Mesendoderm (in vitro differentiated cells): ENCODE results near the gene KIF1A.

Source experiments
- DNase-seq: peaks from one replicate; pipeline ENCODE4 v3.0.0; 2013
- H2AK5ac ChIP-seq: 2 replicates; pipeline ENCODE4 v1.6.1; 2013; ENCODE audit warnings: low read length, inconsistent platforms
- H2BK120ac ChIP-seq: 2 replicates; pipeline ENCODE4 v1.6.1; 2013; ENCODE audit warnings: low read depth, mild to moderate bottlenecking, low read length, moderate library complexity, mixed read lengths
- H2BK15ac ChIP-seq: replicated peaks from 2 replicates; pipeline ENCODE4 v1.6.1; 2013; ENCODE audit warnings: low read depth, mild to moderate bottlenecking, moderate library complexity
- H2BK5ac ChIP-seq: 2 replicates; pipeline ENCODE4 v1.6.1; 2013; ENCODE audit warnings: low read length, inconsistent platforms
- H3K18ac ChIP-seq: 2 replicates; pipeline ENCODE4 v1.6.1; 2013; ENCODE audit warnings: mild to moderate bottlenecking, low read length, mixed read lengths
- H3K23ac ChIP-seq: one replicate; pipeline ENCODE4 v1.6.1; 2013; ENCODE audit warnings: low read length
- H3K27ac ChIP-seq: 2 replicates; pipeline ENCODE4 v1.5.1; 2013; ENCODE audit warnings: low read depth, mild to moderate bottlenecking, inconsistent platforms, low read length, moderate library complexity
- H3K27me3 ChIP-seq: 2 replicates; pipeline ENCODE4 v1.6.1; 2013; ENCODE audit warnings: low read length, control low read depth, mild to moderate bottlenecking, inconsistent platforms; ENCODE audit not compliant: insufficient read depth, poor library complexity
- H3K36me3 ChIP-seq: 2 replicates; pipeline ENCODE4 v1.6.1; 2013; ENCODE audit warnings: low read length, inconsistent platforms; ENCODE audit not compliant: control insufficient read depth, insufficient read depth
- H3K4ac ChIP-seq: one replicate; pipeline ENCODE4 v1.6.1; 2013; ENCODE audit warnings: low read depth, mild to moderate bottlenecking, low read length, moderate library complexity
- H3K4me1 ChIP-seq: 2 replicates; pipeline ENCODE4 v1.6.1; 2013; ENCODE audit warnings: low read depth, low read length, inconsistent platforms; ENCODE audit not compliant: control insufficient read depth
- H3K4me2 ChIP-seq: 2 replicates; pipeline ENCODE4 v1.6.1; 2013; ENCODE audit warnings: low read length
- H3K4me3 ChIP-seq: 2 replicates; pipeline ENCODE4 v1.5.1; 2013; ENCODE audit warnings: mild to moderate bottlenecking, low read length
- H3K56ac ChIP-seq: one replicate; pipeline ENCODE4 v1.6.1; 2013; ENCODE audit warnings: low read length
- H3K79me1 ChIP-seq: 2 replicates; pipeline ENCODE4 v1.6.1; 2013; ENCODE audit warnings: low read length, inconsistent platforms
- H3K79me2 ChIP-seq: 2 replicates; pipeline ENCODE4 v1.6.1; 2013; ENCODE audit warnings: mild to moderate bottlenecking, low read length; ENCODE audit not compliant: control insufficient read depth, insufficient read depth
- H3K9ac ChIP-seq: 2 replicates; pipeline ENCODE4 v1.6.1; 2013; ENCODE audit warnings: low read length, inconsistent platforms
- H4K5ac ChIP-seq: one replicate; pipeline ENCODE4 v1.6.1; 2013; ENCODE audit warnings: low read length
- H4K8ac ChIP-seq: one replicate; pipeline ENCODE4 v1.6.1; 2013; ENCODE audit warnings: low read depth, mild to moderate bottlenecking, control low read depth, low read length, moderate library complexity
- WGBS: extraction: QIAGEN DNeasy Blood & Tissue Kit; methylation state at CpG from one replicate; pipeline ENCODE4 v1.1.7; 2013; ENCODE audit warnings: low lambda C conversion rate, missing lambda C conversion rate; ENCODE audit not compliant: insufficient coverage; ENCODE audit errors: extremely low coverage; 5-methylcytosine and 5-hydroxymethylcytosine counted together

The KIF1A gene

DNA sequence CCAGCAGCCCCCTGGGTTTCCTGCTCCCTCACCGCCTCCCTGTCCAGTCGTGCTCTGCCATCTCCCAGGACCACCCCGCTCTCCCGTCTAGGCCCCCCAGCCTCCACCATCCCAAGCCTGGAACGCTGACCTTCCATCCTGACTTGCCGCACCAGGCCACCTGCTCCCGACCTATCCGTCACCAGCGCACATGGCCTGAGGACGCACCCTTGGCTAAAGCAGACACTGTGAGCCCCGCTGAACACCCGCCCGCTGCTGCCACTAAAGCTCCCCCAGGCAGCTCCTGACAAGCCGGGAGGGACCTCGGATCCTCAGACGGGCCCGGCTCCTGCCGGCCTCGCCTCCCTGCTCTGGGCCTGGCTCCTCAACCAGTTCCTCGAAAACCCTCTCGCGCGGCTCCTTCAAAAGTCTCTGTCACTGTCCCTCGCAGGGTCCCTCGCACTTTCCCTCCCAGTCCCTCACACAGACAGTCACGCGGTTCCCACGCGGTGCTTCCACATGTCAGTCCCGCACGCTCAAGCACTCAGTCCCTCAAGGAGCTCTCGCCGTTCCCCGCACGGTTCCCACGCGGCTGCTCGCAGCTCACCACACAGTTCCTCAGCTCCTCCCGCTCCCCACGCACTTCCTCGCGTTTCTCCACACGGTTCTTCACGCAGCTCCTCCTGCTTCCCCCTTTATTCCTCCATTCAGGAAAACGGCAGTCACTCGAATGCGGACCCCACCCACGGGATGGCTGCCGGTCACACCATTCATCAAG lies 42.4 kb downstream of the KIF1A start:
- Histone ChIP-seq H3K4me2 (no peak overlapping the region), H4K8ac (no peak overlapping the region), H2BK120ac (no peak overlapping the region), H3K56ac (no peak overlapping the region), H3K23ac (no peak overlapping the region), H3K4me3 (no peak overlapping the region), H3K27ac (no peak overlapping the region), H3K79me1 (no peaks in the 10 kb centered on the region), H2BK15ac (no peak overlapping the region), H2AK5ac (no peak overlapping the region), H3K27me3 (no peaks in the 10 kb centered on the region), H3K79me2 (no peaks in the 10 kb centered on the region), H4K5ac (no peak overlapping the region), H3K4ac (no peak overlapping the region), H3K18ac (no peak overlapping the region), H3K4me1 (no peaks in the 10 kb centered on the region), H3K36me3 (peaks cover 3% of the 10 kb centered on the region), H3K9ac (no peak overlapping the region), H2BK5ac (no peak overlapping the region)
- no CpG with 5 or more reads among the region's 49 CpGs for WGBS
- no peak for DNase-seq

DNA sequence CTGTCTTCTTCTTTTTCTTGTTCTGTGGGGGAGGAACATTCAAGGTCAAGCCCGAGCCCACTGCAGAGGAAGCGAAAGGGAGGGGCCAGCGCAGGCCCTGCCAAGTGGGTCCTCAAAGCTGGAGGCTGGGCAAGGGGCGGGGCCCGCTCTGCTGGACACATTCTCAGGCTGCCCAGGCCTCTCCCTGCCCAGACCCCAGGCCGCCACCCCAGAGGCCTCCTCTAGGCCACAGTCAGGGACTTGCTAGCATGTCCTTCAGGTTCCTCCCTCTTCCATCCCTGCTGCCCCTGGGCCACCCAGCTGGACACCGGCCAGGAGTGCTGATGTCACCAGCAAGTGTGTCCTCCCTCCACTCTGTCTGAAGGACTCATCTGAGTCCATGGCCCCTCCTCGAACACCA lies 44.1 kb downstream of the KIF1A start:
- no peaks in the 10 kb centered on the region for H3K79me1 ChIP-seq
- no peak overlapping the region for H4K5ac ChIP-seq
- H2BK120ac ChIP-seq: no peak overlapping the region
- H4K8ac ChIP-seq: no peak overlapping the region
- no peak overlapping the region for H3K56ac ChIP-seq
- no peaks in the 10 kb centered on the region for H3K79me2 ChIP-seq
- H3K4me1 ChIP-seq: no peaks in the 10 kb centered on the region
- no peak for DNase-seq
- no peak overlapping the region for H3K9ac ChIP-seq
- WGBS: no CpG with 5 or more reads among the region's 8 CpGs
- H2AK5ac ChIP-seq: no peak overlapping the region
- no peak overlapping the region for H2BK5ac ChIP-seq
- H3K23ac ChIP-seq: no peak overlapping the region
- H3K27ac ChIP-seq: no peak overlapping the region
- peaks cover 3% of the 10 kb centered on the region for H3K36me3 ChIP-seq
- no peak overlapping the region for H3K4me2 ChIP-seq
- H2BK15ac ChIP-seq: no peak overlapping the region
- no peak overlapping the region for H3K4ac ChIP-seq
- H3K18ac ChIP-seq: no peak overlapping the region
- H3K4me3 ChIP-seq: no peak overlapping the region
- no peaks in the 10 kb centered on the region for H3K27me3 ChIP-seq

- Histone ChIP-seq H3K9ac (no peak overlapping the region), H3K4ac (no peak overlapping the region), H2BK120ac (no peak overlapping the region), H3K79me2 (no peaks in the 10 kb centered on the region), H3K18ac (no peak overlapping the region), H3K23ac (no peak overlapping the region), H3K27ac (no peak overlapping the region), H4K5ac (no peak overlapping the region), H3K36me3 (peaks cover 3% of the 10 kb centered on the region), H3K27me3 (no peaks in the 10 kb centered on the region), H2BK5ac (no peak overlapping the region), H3K4me1 (no peaks in the 10 kb centered on the region), H2AK5ac (no peak overlapping the region), H3K4me2 (no peak overlapping the region), H2BK15ac (no peak overlapping the region), H3K56ac (no peak overlapping the region), H3K4me3 (no peak overlapping the region), H3K79me1 (no peaks in the 10 kb centered on the region), H4K8ac (no peak overlapping the region)
- no peak for DNase-seq
- WGBS: no CpG with 5 or more reads among the region's 9 CpGs
Measured at GRCh38 chr2:240774856-240775255, 45.2 kb downstream of the KIF1A start.

GRCh38 chr2:240769096-240769495 lies 50.9 kb downstream of the KIF1A start:
- Histone ChIP-seq H3K56ac (no peak overlapping the region), H3K9ac (no peak overlapping the region), H3K23ac (no peak overlapping the region), H4K8ac (no peak overlapping the region), H3K4ac (no peak overlapping the region), H3K18ac (no peak overlapping the region), H3K4me2 (no peak overlapping the region), H2AK5ac (no peak overlapping the region), H3K4me1 (no peaks in the 10 kb centered on the region), H3K36me3 (no peaks in the 10 kb centered on the region), H3K27ac (no peak overlapping the region), H3K27me3 (no peaks in the 10 kb centered on the region), H2BK5ac (no peak overlapping the region), H4K5ac (no peak overlapping the region), H2BK120ac (no peak overlapping the region), H2BK15ac (no peak overlapping the region), H3K79me1 (no peaks in the 10 kb centered on the region), H3K4me3 (no peak overlapping the region), H3K79me2 (no peaks in the 10 kb centered on the region)
- DNase-seq: no peak
- no CpG with 5 or more reads among the region's 7 CpGs for WGBS

GRCh38 chr2:240768216-240768615 lies 51.8 kb downstream of the KIF1A start:
- Histone ChIP-seq H3K56ac (no peak overlapping the region), H3K4me1 (no peaks in the 10 kb centered on the region), H2BK5ac (no peak overlapping the region), H3K23ac (no peak overlapping the region), H3K36me3 (no peaks in the 10 kb centered on the region), H2AK5ac (no peak overlapping the region), H3K4me3 (no peak overlapping the region), H3K9ac (no peak overlapping the region), H3K4ac (no peak overlapping the region), H3K18ac (no peak overlapping the region), H3K79me2 (no peaks in the 10 kb centered on the region), H3K27me3 (no peaks in the 10 kb centered on the region), H2BK15ac (no peak overlapping the region), H3K79me1 (no peaks in the 10 kb centered on the region), H3K4me2 (no peak overlapping the region), H2BK120ac (no peak overlapping the region), H4K5ac (no peak overlapping the region), H3K27ac (no peak overlapping the region), H4K8ac (no peak overlapping the region)
- no CpG with 5 or more reads among the region's 7 CpGs for WGBS
- no peak for DNase-seq

DNA sequence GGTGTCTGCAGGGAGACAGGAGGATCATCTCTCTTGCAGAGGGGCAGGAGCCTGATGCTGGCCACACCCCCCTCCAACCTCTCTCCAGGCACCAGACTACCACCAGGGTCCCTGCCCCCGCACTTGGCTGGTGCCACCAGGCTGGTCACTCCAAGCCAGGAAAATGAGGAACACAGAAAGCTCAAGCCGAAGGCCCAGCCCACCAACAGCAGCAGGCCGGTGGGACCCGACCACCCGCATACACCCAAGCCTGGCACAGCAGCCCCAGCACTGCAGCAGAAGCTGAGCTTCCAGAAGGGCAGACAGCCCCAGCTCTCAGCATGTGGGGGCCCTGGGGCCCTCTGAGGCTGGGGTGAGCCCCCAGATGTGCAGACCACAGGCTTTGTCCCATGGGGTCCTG lies 52.7 kb downstream of the KIF1A start:
- no peaks in the 10 kb centered on the region for H3K4me1 ChIP-seq
- H3K79me1 ChIP-seq: no peaks in the 10 kb centered on the region
- H3K56ac ChIP-seq: no peak overlapping the region
- H3K23ac ChIP-seq: no peak overlapping the region
- WGBS: no CpG with 5 or more reads among the region's 5 CpGs
- H3K36me3 ChIP-seq: peaks cover under 1% of the 10 kb centered on the region
- H2BK15ac ChIP-seq: no peak overlapping the region
- H3K18ac ChIP-seq: no peak overlapping the region
- no peak overlapping the region for H2AK5ac ChIP-seq
- no peak overlapping the region for H3K9ac ChIP-seq
- H3K4ac ChIP-seq: no peak overlapping the region
- H3K4me3 ChIP-seq: no peak overlapping the region
- no peak overlapping the region for H4K5ac ChIP-seq
- no peak for DNase-seq
- H3K27me3 ChIP-seq: no peaks in the 10 kb centered on the region
- H3K4me2 ChIP-seq: no peak overlapping the region
- no peak overlapping the region for H2BK120ac ChIP-seq
- no peak overlapping the region for H3K27ac ChIP-seq
- no peak overlapping the region for H2BK5ac ChIP-seq
- no peaks in the 10 kb centered on the region for H3K79me2 ChIP-seq
- no peak overlapping the region for H4K8ac ChIP-seq
